Endothelial cell of umbilical vein (primary cell): ENCODE measurements around the gene MICAL3. TPM values are rescaled to one million over a fixed set of nuclear protein-coding genes. Genes with fewer than 3 reads are reported as not detected.

Experiments
- BruUV-seq: library from RNA; stranded (reverse); fragments of 400-500 nt; replicated peaks from 2 replicates; lab custom pipeline; 2021; lab: Mats Ljungman, UMichigan
- CTCF ChIA-PET: fragments of 300-600, 350-600 bp; sonication (Branson Sonifier 250); formaldehyde crosslinking; loops from one replicate; lab custom pipeline; 2021; ENCODE audit warnings: antibody characterized with exemption, inconsistent platforms; lab: Charles Lee
- POLR2A ChIA-PET: fragments of 300-600, 350-600 bp; sonication (Branson Sonifier 250); formaldehyde crosslinking; loops from one replicate; lab custom pipeline; 2021; ENCODE audit warnings: antibody characterized with exemption, inconsistent platforms; lab: Charles Lee
- DNase-seq: peaks from one replicate; pipeline ENCODE4 v3.0.0-alpha.2; 2011; ENCODE audit warnings: low read depth, low spot score
- FAIRE-seq: peaks from 2 replicates; lab custom pipeline; 2011; peaks lifted over from hg19 to GRCh38; lab: Jason Lieb, UNC
- H2AFZ ChIP-seq: 2 replicates; pipeline ENCODE4 v1.6.0; 2012; ENCODE audit warnings: low read depth, low read length, control low read depth, inconsistent platforms
- H3K27ac ChIP-seq: 2 replicates; pipeline ENCODE4 v1.5.1; 2011; ENCODE audit warnings: low read depth, mild to moderate bottlenecking, control low read depth, low read length, moderate library complexity; ENCODE audit not compliant: insufficient read depth
- H3K27me3 ChIP-seq, 2 experiments: 2 replicates each; pipeline versions ENCODE4 v1.6.0 to v1.6.1; 2011; ENCODE audit warnings: low read length in 2 of 2, mixed read lengths in 1 of 2; ENCODE audit not compliant: control insufficient read depth in 2 of 2, insufficient read depth in 2 of 2
- H3K36me3 ChIP-seq, 2 experiments: 2 replicates in 1 of 2; 3 replicates in 1 of 2; pipeline ENCODE4 v1.5.1; 2011; ENCODE audit warnings: low read length in 2 of 2, mild to moderate bottlenecking in 1 of 2, moderate library complexity in 1 of 2; ENCODE audit not compliant: control insufficient read depth in 2 of 2, insufficient read depth in 2 of 2; ENCODE audit errors: extremely low read depth in 1 of 2
- H3K4me1 ChIP-seq: 3 replicates; pipeline ENCODE4 v1.5.1; 2011; ENCODE audit warnings: mild to moderate bottlenecking, low read length; ENCODE audit not compliant: control insufficient read depth, insufficient read depth; ENCODE audit errors: extremely low read depth
- H3K4me2 ChIP-seq: 2 replicates; pipeline ENCODE4 v1.6.1; 2011; ENCODE audit warnings: low read length, control low read depth, mixed read lengths; ENCODE audit not compliant: insufficient read depth
- H3K4me3 ChIP-seq, 3 experiments: fragments of 200-600 bp in 1 of 3; sonication (generic), shearing (Covaris generic) in 1 of 3; replicated peaks in 1 of 3; 2 replicates each; pipeline ENCODE4 v1.5.1; 2011 to 2016; ENCODE audit warnings: control low read depth in 3 of 3, low read length in 3 of 3, mild to moderate bottlenecking in 2 of 3, inconsistent platforms in 1 of 3, low read depth in 1 of 3, moderate library complexity in 1 of 3; ENCODE audit not compliant: insufficient read depth in 1 of 3
- H3K79me2 ChIP-seq: 2 replicates; pipeline ENCODE4 v1.6.0; 2012; ENCODE audit warnings: low read length, inconsistent platforms; ENCODE audit not compliant: control insufficient read depth, insufficient read depth
- H3K9ac ChIP-seq: replicated peaks from 2 replicates; pipeline ENCODE3; 2011; ENCODE audit warnings: low read length, control low read depth; ENCODE audit not compliant: insufficient read depth; ENCODE audit errors: extremely low read depth
- H3K9me1 ChIP-seq: replicated peaks from 3 replicates; pipeline ENCODE4 v1.6.0; 2011; ENCODE audit warnings: mild to moderate bottlenecking, low read length; ENCODE audit not compliant: control insufficient read depth, insufficient read depth; ENCODE audit errors: extremely low read depth
- H3K9me3 ChIP-seq: replicated peaks from 2 replicates; pipeline ENCODE4 v1.5.1; 2012; ENCODE audit warnings: low read length, inconsistent platforms; ENCODE audit not compliant: control insufficient read depth, insufficient read depth
- H4K20me1 ChIP-seq: replicated peaks from 2 replicates; pipeline ENCODE3; 2011; ENCODE audit warnings: mild to moderate bottlenecking, low read length; ENCODE audit not compliant: control insufficient read depth, insufficient read depth; ENCODE audit errors: extremely low read depth
- EZH2 ChIP-seq: IDR thresholded peaks from 2 replicates; pipeline ENCODE4 v1.6.1; 2012; ENCODE audit warnings: borderline replicate concordance, low read depth, mild to moderate bottlenecking, moderate library complexity, low read length, inconsistent platforms; ENCODE audit not compliant: severe bottlenecking
- FOS ChIP-seq: IDR thresholded peaks from 2 replicates; pipeline ENCODE4 v1.6.1; 2011; ENCODE audit warnings: mild to moderate bottlenecking, low read length, moderate library complexity, borderline replicate concordance; ENCODE audit not compliant: insufficient read depth
- GATA2 ChIP-seq: IDR thresholded peaks from 2 replicates; pipeline ENCODE4 v1.7.0; 2011; ENCODE audit warnings: low read depth, mild to moderate bottlenecking, moderate library complexity, mixed read lengths, low read length; ENCODE audit not compliant: insufficient read length, insufficient read depth
- JUN ChIP-seq: IDR thresholded peaks from 2 replicates; pipeline ENCODE4 v1.6.1; 2011; ENCODE audit warnings: borderline replicate concordance, low read depth; ENCODE audit not compliant: insufficient read length, insufficient read depth
- MYC ChIP-seq: IDR thresholded peaks from one replicate; pipeline ENCODE4 v1.6.1; 2011; ENCODE audit warnings: mild to moderate bottlenecking, low read depth, low read length
- POLR2A ChIP-seq: IDR thresholded peaks from 2 replicates; pipeline ENCODE4 v1.6.1; 2012; ENCODE audit warnings: low read depth, mild to moderate bottlenecking, control low read depth, low read length
- POLR2AphosphoS5 ChIP-seq: IDR thresholded peaks from 2 replicates; pipeline ENCODE4 v1.6.1; 2012; ENCODE audit warnings: low read depth, mild to moderate bottlenecking, control low read depth, low read length, moderate library complexity; ENCODE audit not compliant: insufficient read depth
- dilution Hi-C: fragments of 300-500 bp; cut with MboI; formaldehyde crosslinking; loops from one replicate; pipeline ENCODE4 v1.15.0; 2019; ENCODE audit warnings: low sequenced_read_pairs; ENCODE audit not compliant: extremely low pct_ligation_motif_present
- intact Hi-C: fragments of 100-400 bp; cut with micrococcal nuclease; formaldehyde crosslinking; loops from one replicate; pipeline ENCODE4 v1.10.0; 2022
- polyA plus RNA-seq, 4 experiments: library from polyadenylated mRNA; depleted of rRNA in 3 of 4; stranded (reverse) in 3 of 4; unstranded in 1 of 4; fragments of >200 nt; gene quantifications; 2 replicates each; pipeline versions ENCODE4 v1.2.1 to v1.2.3, GENCODE V29; 2011 to 2012; ENCODE audit warnings: missing spikeins in 1 of 4
- total RNA-seq: library from RNA; stranded (reverse); gene quantifications from 2 replicates; pipeline ENCODE4 v1.2.3, GENCODE V29; 2021
- TF ChIP-seq, protein P1 (sequence below): IDR thresholded peaks from 2 replicates; pipeline ENCODE4 v1.6.1; 2011; ENCODE audit not compliant: insufficient read depth, insufficient read length
- TF ChIP-seq, protein P2 (sequence below), 2 donors: IDR thresholded peaks; 1 replicate in 1 of 2; 2 replicates in 1 of 2; pipeline ENCODE4 v1.5.1; 2011; ENCODE audit warnings: low read length in 2 of 2, mild to moderate bottlenecking in 2 of 2, moderate library complexity in 2 of 2, control low read depth in 1 of 2, inconsistent platforms in 1 of 2, low read depth in 1 of 2; ENCODE audit not compliant: insufficient read depth in 1 of 2; ENCODE audit errors: extremely low read depth in 1 of 2

MICAL3 gene
- total and polyA plus RNA-seq, 2 donors (not counting 3 experiments of a cell fraction or from before 2014, with no cell fraction given), result 14.5 to 63.7 TPM

DNA sequence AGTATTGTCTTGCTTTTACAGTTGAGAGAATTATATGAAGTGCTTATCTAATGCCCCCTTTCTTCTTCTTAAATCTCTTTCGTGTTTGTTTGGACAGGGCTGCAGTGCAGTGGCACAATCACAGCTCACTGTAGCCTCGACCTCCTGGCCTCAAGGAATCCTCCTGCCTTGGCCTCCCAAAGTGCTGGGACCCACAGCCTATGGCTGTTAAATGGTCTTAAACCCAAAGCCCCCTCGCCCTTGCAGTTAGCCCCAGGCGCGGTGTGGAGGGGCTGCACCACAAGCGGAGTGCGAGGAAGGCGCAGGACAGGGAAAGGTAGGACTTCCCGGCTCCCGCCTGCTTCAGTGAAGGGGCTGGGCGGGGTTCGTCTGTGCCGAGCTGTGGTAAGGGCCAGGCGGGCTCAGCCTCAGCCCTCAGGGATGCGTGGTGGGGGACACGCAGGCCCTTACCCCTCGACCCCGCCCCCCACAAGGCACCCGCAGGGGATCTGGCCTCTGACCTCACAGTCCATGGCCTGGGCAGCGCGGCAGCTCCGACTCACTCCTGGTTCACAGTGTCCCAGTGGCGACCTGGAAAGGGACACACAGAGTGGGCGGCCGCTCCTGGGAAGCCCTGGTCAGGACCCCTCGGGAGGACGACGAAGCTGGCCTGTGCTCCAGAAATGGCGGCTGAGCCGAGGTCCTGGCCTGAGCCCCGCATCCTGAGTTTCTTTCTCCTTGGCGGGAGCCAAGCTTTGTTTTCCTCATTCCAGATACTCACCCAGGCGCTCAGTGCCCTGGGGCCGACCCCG, 274.6 kb downstream of the MICAL3 start:
- ChIA-PET CTCF (interaction anchor here (0.5 to 2.5 kb wide), 3 partner anchors 8 to 326 kb away, joined by 3 to 13 read pairs (median 3); no protein-coding TSS in a partner anchor), POLR2A (no interaction called here)
- H3K27me3 ChIP-seq, result no peaks in the 10 kb centered on the region
- no peak overlapping the region for H3K27ac ChIP-seq
- no peaks in the 10 kb centered on the region for H4K20me1 ChIP-seq
- no peaks in the 10 kb centered on the region for H3K4me1 ChIP-seq
- no TSS peak for BruUV-seq
- H3K9me1 ChIP-seq, result no peaks in the 10 kb centered on the region
- DNase-seq (no peak), FAIRE-seq (no peak)
- peaks cover 6% of the 10 kb centered on the region for H3K79me2 ChIP-seq
- intact Hi-C loops (no loop called here), dilution Hi-C loops (no loop called here)
- H3K9me3 ChIP-seq, result no peaks in the 10 kb centered on the region
- H3K36me3 ChIP-seq, result no peaks in the 10 kb centered on the region
- H2AFZ ChIP-seq, result no peak overlapping the region
- no peak overlapping the region for H3K9ac ChIP-seq
- TF ChIP-seq, protein P1, sequence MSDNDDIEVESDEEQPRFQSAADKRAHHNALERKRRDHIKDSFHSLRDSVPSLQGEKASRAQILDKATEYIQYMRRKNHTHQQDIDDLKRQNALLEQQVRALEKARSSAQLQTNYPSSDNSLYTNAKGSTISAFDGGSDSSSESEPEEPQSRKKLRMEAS, result no peak
- TF ChIP-seq MYC (no peak), EZH2 (no peak), GATA2 (no peak), POLR2AphosphoS5 (no peak), POLR2A (no peak), JUN (no peak), FOS (no peak)
- TF ChIP-seq, protein P2, sequence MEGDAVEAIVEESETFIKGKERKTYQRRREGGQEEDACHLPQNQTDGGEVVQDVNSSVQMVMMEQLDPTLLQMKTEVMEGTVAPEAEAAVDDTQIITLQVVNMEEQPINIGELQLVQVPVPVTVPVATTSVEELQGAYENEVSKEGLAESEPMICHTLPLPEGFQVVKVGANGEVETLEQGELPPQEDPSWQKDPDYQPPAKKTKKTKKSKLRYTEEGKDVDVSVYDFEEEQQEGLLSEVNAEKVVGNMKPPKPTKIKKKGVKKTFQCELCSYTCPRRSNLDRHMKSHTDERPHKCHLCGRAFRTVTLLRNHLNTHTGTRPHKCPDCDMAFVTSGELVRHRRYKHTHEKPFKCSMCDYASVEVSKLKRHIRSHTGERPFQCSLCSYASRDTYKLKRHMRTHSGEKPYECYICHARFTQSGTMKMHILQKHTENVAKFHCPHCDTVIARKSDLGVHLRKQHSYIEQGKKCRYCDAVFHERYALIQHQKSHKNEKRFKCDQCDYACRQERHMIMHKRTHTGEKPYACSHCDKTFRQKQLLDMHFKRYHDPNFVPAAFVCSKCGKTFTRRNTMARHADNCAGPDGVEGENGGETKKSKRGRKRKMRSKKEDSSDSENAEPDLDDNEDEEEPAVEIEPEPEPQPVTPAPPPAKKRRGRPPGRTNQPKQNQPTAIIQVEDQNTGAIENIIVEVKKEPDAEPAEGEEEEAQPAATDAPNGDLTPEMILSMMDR (IDR thresholded peaks at IDR 0.05; ENCODE audit: extremely low read depth in 1 of 2, insufficient read depth in 1 of 2, low read depth in 1 of 2, low read length in 2 of 2), result no peak
- no peak overlapping the region for H3K4me3 ChIP-seq
- no peak overlapping the region for H3K4me2 ChIP-seq
